Adrenal gland (tissue), 5 donors: ENCODE measurements around the gene KIF16B.

Experiments
- CTCF ChIP-seq, 6 experiments: fragments of 450-650 bp in 4 of 6; fragments of 200-600 bp in 2 of 6; sonication (generic) in 1 of 6; IDR thresholded peaks; 1 replicate in 5 of 6; 2 replicates in 1 of 6; pipeline versions ENCODE4 v1.5.1 to v1.8.0; 2016 to 2021; ENCODE audit warnings: antibody characterized with exemption in 6 of 6, mild to moderate bottlenecking in 2 of 6, moderate library complexity in 1 of 6
- POLR2A ChIP-seq, 2 donors: fragments of 450-650 bp; IDR thresholded peaks; one replicate each; pipeline ENCODE4 v1.6.1; 2017; ENCODE audit warnings: antibody characterized with exemption in 2 of 2, mild to moderate bottlenecking in 2 of 2, moderate library complexity in 1 of 2
- donor health status: DM: no; HTN: no; CAD: no.

GRCh38 chr20:16486532-16486931, 86.7 kb downstream of the KIF16B start:
- TF ChIP-seq CTCF (IDR thresholded peaks at IDR 0.05): no peak
- TF ChIP-seq POLR2A (IDR thresholded peaks at IDR 0.05): no peak
